Esophagus mucosa (tissue), 1 donor: ENCODE measurements around the gene DHRSX. TPM values are rescaled to one million over a fixed set of nuclear protein-coding genes. Genes with fewer than 3 reads are reported as not detected.
"Not testable (repeated sequence)": the region's sequence is repeated elsewhere in the genome, so short reads cannot be mapped to it uniquely, and the experiment has no call there.

Experiments
- ATAC-seq: fragments of 200-7000 bp; cut with Tn5 transposase; one replicate; pipeline ENCODE4 v1.9.1; 2020
- total RNA-seq: library from RNA; stranded (reverse); gene quantifications from one replicate; pipeline ENCODE4 v1.2.4, GENCODE V29; 2023
- donor health status: DM: yes; HTN: yes; CAD: no.

Gene DHRSX
- total RNA-seq, 1 donor from 2014 or later: 9.7 TPM

DNA sequence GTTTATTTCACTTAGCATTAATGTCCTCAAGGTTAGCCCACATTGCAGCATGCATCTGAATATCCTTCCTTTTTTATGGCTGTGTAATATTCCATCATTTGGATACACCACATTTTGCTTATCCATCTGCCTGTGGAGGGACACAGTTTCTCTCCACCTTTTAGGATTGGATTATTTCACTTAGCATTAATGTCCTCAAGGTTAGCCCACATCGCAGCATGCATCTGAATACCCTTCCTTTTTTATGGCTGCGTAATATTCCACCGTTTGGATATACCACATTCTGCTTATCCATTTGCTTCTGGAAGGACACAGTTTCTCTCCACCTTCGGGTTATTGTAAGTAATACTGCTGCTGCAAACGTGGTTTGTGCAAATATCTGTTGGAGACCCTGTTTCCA lies 110.0 kb downstream of the DHRSX start:
- ATAC-seq: no peak

DNA sequence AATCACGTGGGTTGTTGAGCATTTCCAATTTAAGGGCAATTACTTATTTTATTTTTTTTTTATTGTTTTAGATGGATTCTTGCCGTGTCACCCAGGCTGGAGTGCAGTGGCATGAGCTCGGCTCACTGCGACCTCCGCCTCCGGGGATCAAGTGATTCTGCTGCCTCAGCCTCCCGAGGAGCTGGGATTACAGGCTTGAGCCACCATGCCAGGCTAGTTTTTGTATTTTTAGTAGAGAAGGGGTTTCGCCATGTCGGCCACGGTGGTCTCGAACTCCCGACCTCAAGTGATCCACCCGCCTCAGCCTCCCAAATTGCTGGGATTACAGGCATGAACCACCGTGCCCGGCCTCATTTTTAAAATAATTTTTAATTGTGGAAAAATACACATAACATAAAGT lies 111.0 kb downstream of the DHRSX start:
- not testable (repeated sequence) for ATAC-seq

- ATAC-seq: no peak
These were observed 111.5 kb downstream of the DHRSX start for GRCh38 chrX:2389324-2389723.

DNA sequence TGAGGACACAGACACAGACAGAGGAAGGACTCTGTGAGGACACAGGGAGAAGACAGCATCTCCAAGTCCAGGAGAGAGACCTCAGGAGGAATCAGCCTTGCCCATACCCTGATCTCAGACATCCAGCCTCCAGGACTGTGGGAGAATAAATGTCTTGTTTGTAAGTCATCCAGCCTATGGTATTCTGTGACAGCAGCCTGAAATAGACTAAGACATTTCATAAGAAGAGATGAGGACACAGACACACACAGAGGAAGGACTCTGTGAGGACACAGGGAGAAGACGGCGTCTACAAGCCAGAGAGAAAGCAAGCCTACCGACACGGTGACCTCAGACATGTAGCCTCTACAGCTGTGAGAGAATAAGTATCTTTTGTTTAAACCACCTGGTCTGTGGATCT lies 112.1 kb downstream of the DHRSX start:
- ATAC-seq: no peak

DNA sequence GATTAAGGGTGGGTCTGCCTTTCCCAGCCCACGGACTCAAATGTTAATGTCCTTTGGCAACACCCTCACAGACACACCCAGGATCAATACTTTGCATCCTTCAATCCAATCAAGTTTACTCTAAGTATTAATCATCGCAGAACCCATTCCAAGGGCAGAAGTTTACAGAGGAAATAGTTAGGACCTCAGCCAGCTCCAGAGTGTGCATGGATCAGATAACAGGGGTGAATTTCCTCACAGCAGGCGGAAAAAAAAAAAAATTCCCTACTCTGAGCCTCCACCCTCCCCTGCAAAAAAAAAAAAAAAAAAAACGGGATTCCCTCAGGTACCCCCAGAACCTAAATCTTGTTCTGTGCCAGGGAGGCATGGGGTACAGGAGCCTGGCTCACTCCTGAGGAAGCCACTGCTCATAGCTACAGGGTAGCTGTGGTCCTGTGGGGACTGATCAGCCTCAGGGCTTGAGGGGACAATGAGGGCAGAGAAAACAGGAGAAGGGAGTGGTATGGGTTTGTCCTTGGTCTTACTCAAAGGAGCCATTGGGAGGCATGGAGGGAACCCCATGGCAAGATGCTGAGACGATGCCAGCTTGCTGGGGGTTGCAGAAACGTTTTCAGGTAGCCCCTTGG lies 113.0 kb downstream of the DHRSX start:
- ATAC-seq: no peak

DNA sequence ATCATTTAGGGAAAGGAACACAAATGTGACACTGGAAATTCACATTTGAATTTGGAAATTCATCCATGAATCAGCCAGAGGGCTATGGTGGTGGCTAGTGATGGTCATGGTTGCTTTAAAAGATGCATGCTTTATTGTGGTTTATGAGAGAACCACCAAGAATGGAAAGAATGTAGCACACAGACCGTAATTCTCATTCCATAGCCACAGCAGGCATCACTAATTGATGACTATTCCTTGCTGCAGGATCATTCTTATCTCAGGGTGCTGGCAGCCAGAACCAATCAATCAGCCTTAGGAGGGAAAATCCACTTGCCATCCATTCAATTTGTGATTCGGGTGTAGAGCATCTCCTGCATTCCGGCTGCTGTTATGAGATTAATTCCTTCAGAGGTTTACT lies 115.6 kb downstream of the DHRSX start:
- no peak for ATAC-seq

DNA sequence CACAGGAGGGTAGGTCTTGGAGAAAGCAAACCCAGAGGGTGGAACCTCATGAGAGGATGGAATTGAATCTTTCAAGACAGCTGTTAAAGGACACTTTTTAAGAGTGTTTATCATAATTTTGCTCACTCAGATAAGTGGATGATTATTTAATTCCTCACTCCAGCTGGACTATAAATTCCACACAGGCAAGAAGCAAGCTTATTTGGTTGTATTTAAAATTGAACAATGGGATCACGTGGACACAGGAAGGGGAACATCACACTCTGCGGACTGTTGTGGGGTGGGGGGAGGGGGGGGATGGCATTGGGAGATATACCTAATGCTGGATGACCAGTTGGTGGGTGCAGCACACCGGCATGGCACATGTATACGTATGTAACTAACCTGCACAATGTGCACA lies 116.3 kb downstream of the DHRSX start:
- ATAC-seq: no peak

GRCh38 chrX:2383735-2384134 lies 117.0 kb downstream of the DHRSX start:
- peak; percentile 94 for ATAC-seq

DNA sequence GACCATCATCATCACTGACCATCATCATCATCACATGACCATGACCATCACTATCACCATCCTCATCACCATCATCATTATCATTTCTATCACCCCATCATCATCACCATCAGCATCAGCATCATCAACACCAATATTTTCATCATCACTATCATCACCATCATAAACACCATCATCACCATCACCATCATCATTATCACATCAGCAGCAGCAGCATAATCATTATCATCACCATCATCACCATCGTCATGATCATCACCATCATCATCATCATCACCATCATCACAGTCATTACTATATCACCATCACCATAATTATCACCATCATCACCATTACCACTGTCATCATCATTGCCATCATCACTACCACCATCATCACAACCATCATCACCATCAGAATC lies 117.6 kb downstream of the DHRSX start:
- no peak for ATAC-seq

DNA sequence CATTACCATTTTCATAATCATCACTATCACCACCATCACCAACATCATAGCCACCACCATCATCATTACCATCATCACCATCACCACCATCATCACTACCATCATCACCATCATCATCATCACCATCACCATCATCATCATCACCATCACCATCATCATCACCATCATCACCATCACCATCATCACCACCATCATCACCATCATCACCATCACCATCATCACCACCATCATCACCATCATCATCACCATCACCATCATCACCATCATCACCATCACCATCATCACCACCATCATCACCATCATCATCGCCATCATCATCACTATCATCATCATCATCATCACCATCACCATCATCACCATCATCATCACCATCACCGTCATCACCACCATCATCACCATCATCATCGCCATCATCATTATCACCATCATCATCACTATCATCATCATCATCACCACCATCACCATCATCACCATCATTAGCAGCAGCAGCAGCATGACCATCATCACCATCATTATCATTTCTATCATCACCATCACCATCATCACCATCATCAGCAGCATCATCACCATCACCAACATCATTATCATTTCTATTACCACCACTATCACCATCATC lies 118.2 kb downstream of the DHRSX start:
- ATAC-seq: not testable (repeated sequence)

DNA sequence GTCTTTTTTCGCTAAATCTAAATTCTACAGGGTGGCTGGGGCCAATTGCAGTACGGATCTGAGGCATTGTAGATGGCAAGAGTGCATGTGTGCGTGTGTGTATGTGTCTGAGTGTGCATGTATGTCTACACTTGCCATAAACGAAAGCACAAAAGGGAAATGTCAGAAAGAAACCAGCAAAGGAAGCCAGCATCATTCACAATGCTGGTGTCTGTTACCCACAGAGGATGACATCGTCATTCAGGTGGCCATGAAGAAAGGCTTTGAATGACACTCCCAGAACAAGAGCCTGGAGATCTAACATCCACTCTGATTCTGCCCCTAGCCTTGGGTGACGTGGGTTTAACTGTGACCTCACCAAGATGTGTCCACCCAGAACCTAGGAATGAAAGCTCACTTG lies 124.6 kb downstream of the DHRSX start:
- no peak for ATAC-seq

- ATAC-seq: no peak
These were observed 126.7 kb downstream of the DHRSX start for GRCh38 chrX:2374086-2374485.

- ATAC-seq: no peak
These were observed 127.2 kb downstream of the DHRSX start for GRCh38 chrX:2373615-2374014.

DNA sequence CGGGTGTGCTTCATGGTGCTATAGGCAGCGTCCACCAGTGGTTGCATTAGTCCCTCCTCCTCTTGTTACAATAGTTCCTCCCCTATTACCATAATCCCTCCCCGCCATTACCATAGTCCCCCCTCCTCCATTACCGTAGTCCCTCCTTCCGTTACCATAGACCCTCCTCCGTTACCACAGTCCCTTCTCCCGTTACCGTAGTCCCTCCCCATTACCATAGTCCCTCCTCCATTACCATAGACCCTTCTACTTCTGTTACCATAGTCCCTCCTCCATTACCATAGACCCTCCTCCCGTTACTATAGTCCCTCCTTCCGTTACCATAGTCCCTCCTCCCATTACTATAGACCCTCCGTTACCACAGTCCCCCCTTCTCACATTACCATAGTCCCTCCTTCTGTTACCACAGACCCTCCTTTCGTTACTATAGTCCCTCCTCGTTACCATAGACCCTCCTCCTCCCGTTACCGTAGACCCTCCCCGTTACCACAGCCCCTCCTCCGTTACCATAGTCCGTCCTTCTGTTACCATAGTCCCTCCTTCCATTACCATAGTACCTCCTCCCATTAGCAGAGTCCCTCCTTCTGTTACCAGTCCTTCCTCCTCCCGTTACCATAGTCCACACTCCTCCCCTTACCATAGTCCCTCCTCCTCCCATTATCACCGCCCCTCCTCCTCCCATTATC lies 129.6 kb downstream of the DHRSX start:
- ATAC-seq: no peak

GRCh38 chrX:2370456-2370855 lies 130.3 kb downstream of the DHRSX start:
- ATAC-seq: no peak

GRCh38 chrX:2369206-2369605 lies 131.6 kb downstream of the DHRSX start:
- no peak for ATAC-seq

DNA sequence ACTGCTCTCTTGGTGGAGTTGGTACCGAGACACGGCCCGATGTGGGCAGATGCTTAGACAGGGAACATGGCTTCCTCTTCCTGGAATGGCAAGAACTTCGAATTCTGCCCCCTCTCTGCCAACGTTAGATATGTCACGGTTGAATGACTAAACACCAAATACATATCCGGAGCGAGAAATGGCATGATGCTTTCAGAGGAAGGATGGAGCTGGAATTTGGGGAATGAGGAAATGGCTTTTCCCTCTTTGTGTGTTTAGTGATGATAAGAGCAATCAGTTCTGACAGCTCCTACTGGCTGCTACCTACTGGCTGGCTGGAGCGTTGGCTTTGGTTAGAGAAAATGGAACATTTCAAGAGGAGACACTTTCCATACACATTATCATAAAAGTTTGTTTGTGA lies 140.0 kb downstream of the DHRSX start:
- ATAC-seq: no peak

GRCh38 chrX:2359522-2359921 lies 141.3 kb downstream of the DHRSX start:
- ATAC-seq: not testable (repeated sequence)

GRCh38 chrX:2351999-2352995 lies 148.5 kb downstream of the DHRSX start:
- no peak for ATAC-seq

DNA sequence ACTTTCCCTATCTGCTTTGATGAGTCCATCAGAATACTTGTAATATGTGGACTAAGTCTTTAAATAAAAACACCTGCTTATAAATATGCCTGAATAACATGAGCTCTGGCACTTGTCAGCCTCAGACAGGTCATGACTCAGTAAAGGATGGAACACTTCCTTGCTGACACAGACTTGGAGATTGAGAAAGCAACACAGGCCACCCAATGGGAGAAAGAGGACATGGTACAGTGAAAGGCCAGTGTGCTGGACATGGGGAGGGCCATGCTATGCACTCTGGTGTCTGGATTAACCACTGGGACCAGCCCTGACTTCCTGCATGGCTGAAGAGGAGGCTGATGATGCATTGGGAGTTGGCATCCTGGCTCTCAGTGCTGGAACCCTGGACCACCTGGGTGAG lies 149.5 kb downstream of the DHRSX start:
- peak; percentile 81 for ATAC-seq

DNA sequence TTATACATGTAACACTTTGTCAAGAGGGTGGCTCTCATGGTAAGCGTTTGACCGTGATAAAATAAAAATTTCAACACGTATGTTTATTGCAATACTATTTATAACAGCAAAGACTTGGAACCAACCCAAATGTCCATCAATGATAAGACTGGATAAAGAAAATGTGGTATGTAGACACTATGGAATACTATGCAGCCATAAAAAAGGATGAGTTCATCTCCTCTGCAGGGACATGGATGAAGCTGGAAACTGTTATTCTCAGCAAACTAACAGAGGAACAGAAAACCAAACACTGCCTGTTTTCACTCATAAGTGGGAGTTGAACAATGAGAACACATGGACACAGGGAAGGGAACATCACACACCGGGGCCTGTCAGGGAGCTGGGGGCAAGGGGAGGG lies 150.1 kb downstream of the DHRSX start:
- ATAC-seq: not testable (repeated sequence)

- not testable (repeated sequence) for ATAC-seq
These were observed 150.7 kb downstream of the DHRSX start for GRCh38 chrX:2350036-2350435.

- ATAC-seq: no peak
These were observed 152.6 kb downstream of the DHRSX start for GRCh38 chrX:2348211-2348610.
